ENCODE data around the gene MAOA. TPM values are rescaled to one million over a fixed set of nuclear protein-coding genes. Genes with fewer than 3 reads are reported as not detected.

MAOA gene
- total and polyA plus RNA-seq, 9 of the 15 experiments (the other 6 are each of a cell fraction or from before 2014, with no cell fraction given): 0.68 to 2.7 (median 1.9) TPM

- Histone ChIP-seq H3K4me1 (replicated peaks in 1 of 2; ENCODE audit: control insufficient read depth in 2 of 2, insufficient read depth in 2 of 2, low read length in 2 of 2) (no peaks in the 10 kb centered on the region; a peak in 1 of 5 replicates), H3K27me3 (ENCODE audit: control insufficient read depth in 2 of 2, insufficient read depth in 2 of 2, low read length in 2 of 2) (no peaks in the 10 kb centered on the region; a peak in 1 of 5 replicates), H3K79me2 (ENCODE audit: control insufficient read depth, insufficient read depth, low read length) (no peaks in the 10 kb centered on the region), H3K9ac (ENCODE audit: insufficient read depth in 1 of 2, low read depth in 2 of 2, low read length in 2 of 2) (no peak overlapping the region), H3K36me3 (ENCODE audit: control insufficient read depth, insufficient read depth, low read length) (no peaks in the 10 kb centered on the region), H3K9me3 (replicated peaks; ENCODE audit: control insufficient read depth, insufficient read depth, low read depth, low read length) (no peaks in the 10 kb centered on the region), H4K20me1 (replicated peaks; ENCODE audit: control insufficient read depth, insufficient read depth, low read length) (no peaks in the 10 kb centered on the region), H3K9me1 (ENCODE audit: control insufficient read depth, insufficient read depth, low read length) (no peaks in the 10 kb centered on the region), H3K4me3 (no peak overlapping the region), H2AFZ (ENCODE audit: low read depth, low read length) (no peak overlapping the region), H3K27ac (ENCODE audit: extremely low read depth, low read depth, low read length) (no peak overlapping the region), H3K4me2 (ENCODE audit: insufficient read depth, low read length) (no peak overlapping the region)
- DNase-seq (ENCODE audit: extremely low read depth in 1 of 4, low spot score in 3 of 4) (no peak), ATAC-seq (no peak), FAIRE-seq (no peak)
- in situ Hi-C loops (cut with MboI): no loop called here
- TF ChIP-seq ZNF121 (CRISPR knock-in tag; conservative IDR thresholded peaks at IDR 0.05): no peak
- no peak for TF ChIP-seq NUFIP1 (IDR thresholded peaks at IDR 0.05; ENCODE audit: partially characterized antibody)
- TF ChIP-seq ELF1 (tag; IDR thresholded peaks at IDR 0.05): no peak
- TF ChIP-seq POLR2A (conservative IDR thresholded peaks at IDR 0.05): no peak
- no peak for TF ChIP-seq NONO (IDR thresholded peaks at IDR 0.05; ENCODE audit: low read depth in 2 of 2, low read length in 1 of 2)
- BruUV-seq (replicated peaks): no TSS peak
- WGBS (ENCODE audit: insufficient coverage, low coverage, missing lambda C conversion rate): 13% methylated on average over 1 of the region's 1 CpG
- ChIA-PET CTCF (ENCODE audit: low intra/inter-chr PET ratio) (no interaction called here), POLR2A (no interaction called here)
- intact Hi-C loops (cut with micrococcal nuclease): no loop called here
Observed at GRCh38 chrX:43631841-43632240, 24.3 kb upstream of the MAOA start.

DNA sequence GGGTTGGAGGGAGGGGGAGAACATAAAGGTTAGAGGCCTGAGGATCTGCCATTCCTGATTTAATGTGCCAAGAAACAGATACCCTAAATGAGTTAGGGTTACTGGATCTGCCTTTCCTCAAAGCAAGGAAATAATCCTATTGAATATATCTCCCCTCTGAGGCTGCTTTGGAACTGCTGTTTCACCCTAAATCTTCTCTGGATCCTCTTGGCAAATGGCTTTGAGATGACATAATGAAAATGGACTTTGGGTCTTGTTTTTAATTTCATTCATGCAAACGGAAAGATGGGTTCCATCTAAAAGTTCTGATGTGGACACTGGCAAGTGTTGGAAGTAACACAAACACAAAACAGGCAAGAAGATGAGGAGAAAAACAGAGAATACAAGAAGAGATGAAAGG, 23.0 kb upstream of the MAOA start:
- CTCF ChIA-PET (ENCODE audit: low intra/inter-chr PET ratio): no interaction called here
- no peaks in the 10 kb centered on the region for H4K20me1 ChIP-seq (replicated peaks; ENCODE audit: control insufficient read depth, insufficient read depth, low read length)
- whole genome bisulfite sequencing (ENCODE audit: insufficient coverage, low coverage, missing lambda C conversion rate): no CpG with 5 or more reads among the region's 1 CpG
- no peaks in the 10 kb centered on the region for H3K9me1 ChIP-seq (ENCODE audit: control insufficient read depth, insufficient read depth, low read length)
- no peaks in the 10 kb centered on the region; a peak in 1 of 5 replicates for H3K27me3 ChIP-seq (ENCODE audit: control insufficient read depth in 2 of 2, insufficient read depth in 2 of 2, low read length in 2 of 2)
- H3K36me3 ChIP-seq (ENCODE audit: control insufficient read depth, insufficient read depth, low read length): no peaks in the 10 kb centered on the region
- no peak overlapping the region for H2AFZ ChIP-seq (ENCODE audit: low read depth, low read length)
- H3K4me1 ChIP-seq (replicated peaks in 1 of 2; ENCODE audit: control insufficient read depth in 2 of 2, insufficient read depth in 2 of 2, low read length in 2 of 2): no peaks in the 10 kb centered on the region
- no peaks in the 10 kb centered on the region for H3K9me3 ChIP-seq (replicated peaks; ENCODE audit: control insufficient read depth, insufficient read depth, low read depth, low read length)
- intact Hi-C loops (cut with micrococcal nuclease) (no loop called here), in situ Hi-C loops (cut with MboI) (no loop called here)
- no peak for DNase-seq (ENCODE audit: extremely low read depth in 1 of 4, low spot score in 3 of 4)
- H3K9ac ChIP-seq (ENCODE audit: insufficient read depth in 1 of 2, low read depth in 2 of 2, low read length in 2 of 2): no peak overlapping the region
- no peaks in the 10 kb centered on the region for H3K79me2 ChIP-seq (ENCODE audit: control insufficient read depth, insufficient read depth, low read length)
- POLR2A ChIA-PET: interaction anchor here (0.6 kb wide), 1 partner anchor 409 kb away, joined by 3 read pairs; no protein-coding TSS in a partner anchor
- no peak for ATAC-seq
- H3K27ac ChIP-seq (ENCODE audit: extremely low read depth, low read depth, low read length): no peak overlapping the region
- no TSS peak for BruUV-seq (replicated peaks)
- no peak overlapping the region for H3K4me3 ChIP-seq
- no peak for FAIRE-seq
- H3K4me2 ChIP-seq (ENCODE audit: insufficient read depth, low read length): no peak overlapping the region
- TF ChIP-seq ZNF780A (CRISPR knock-in tag; IDR thresholded peaks at IDR 0.05): no peak
- TF ChIP-seq ZNF121 (CRISPR knock-in tag; conservative IDR thresholded peaks at IDR 0.05): no peak
- no peak for TF ChIP-seq ZBED1 (IDR thresholded peaks at IDR 0.05)
- TF ChIP-seq ZNF311 (CRISPR knock-in tag; IDR thresholded peaks at IDR 0.05): no peak
- TF ChIP-seq TCF15 (CRISPR knock-in tag; IDR thresholded peaks at IDR 0.05): no peak
- TF ChIP-seq, protein P1, sequence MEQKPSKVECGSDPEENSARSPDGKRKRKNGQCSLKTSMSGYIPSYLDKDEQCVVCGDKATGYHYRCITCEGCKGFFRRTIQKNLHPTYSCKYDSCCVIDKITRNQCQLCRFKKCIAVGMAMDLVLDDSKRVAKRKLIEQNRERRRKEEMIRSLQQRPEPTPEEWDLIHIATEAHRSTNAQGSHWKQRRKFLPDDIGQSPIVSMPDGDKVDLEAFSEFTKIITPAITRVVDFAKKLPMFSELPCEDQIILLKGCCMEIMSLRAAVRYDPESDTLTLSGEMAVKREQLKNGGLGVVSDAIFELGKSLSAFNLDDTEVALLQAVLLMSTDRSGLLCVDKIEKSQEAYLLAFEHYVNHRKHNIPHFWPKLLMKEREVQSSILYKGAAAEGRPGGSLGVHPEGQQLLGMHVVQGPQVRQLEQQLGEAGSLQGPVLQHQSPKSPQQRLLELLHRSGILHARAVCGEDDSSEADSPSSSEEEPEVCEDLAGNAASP (IDR thresholded peaks at IDR 0.05): no peak
